HEK293 (cell line): ENCODE results near the gene CRCP.

Experiments used
- CTCF ChIA-PET: fragments of 350-600 bp; formaldehyde crosslinking; extraction: SDS; loops from one replicate; lab custom pipeline; 2021; ENCODE audit warnings: antibody characterized with exemption; lab: Yijun Ruan, JAX
- POLR2A ChIA-PET: fragments of 300-600 bp; formaldehyde crosslinking; extraction: SDS; loops from one replicate; lab custom pipeline; 2020; ENCODE audit warnings: antibody characterized with exemption, inconsistent platforms; lab: Yijun Ruan, JAX
- H3K27ac ChIP-seq: fragments of 200-500 bp; sonication (Bioruptor generic); 2 replicates; pipeline ENCODE4 v1.5.1; 2014; ENCODE audit warnings: low read depth, low read length, control low read depth, inconsistent platforms; ENCODE audit errors: extremely low read depth
- H3K36me3 ChIP-seq, 2 experiments: fragments of 200-500 bp in 1 of 2; sonication (Bioruptor generic) in 1 of 2; 1 replicate in 1 of 2; 2 replicates in 1 of 2; pipeline ENCODE4 v1.5.1; 2014 to 2017; ENCODE audit warnings: inconsistent platforms in 2 of 2, low read length in 2 of 2; ENCODE audit not compliant: control insufficient read depth in 2 of 2, insufficient read depth in 1 of 2
- H3K4me1 ChIP-seq: fragments of 200-500 bp; sonication (Bioruptor generic); 2 replicates; pipeline ENCODE4 v1.5.1; 2014; ENCODE audit warnings: mild to moderate bottlenecking, low read length, inconsistent platforms; ENCODE audit not compliant: control insufficient read depth, insufficient read depth
- H3K4me3 ChIP-seq: 2 replicates; pipeline ENCODE4 v1.5.1; 2011; ENCODE audit warnings: low read depth, mild to moderate bottlenecking, control low read depth, low read length, moderate library complexity
- H3K9me3 ChIP-seq: fragments of 200-500 bp; sonication (Bioruptor generic); 2 replicates; pipeline ENCODE4 v1.5.1; 2014; ENCODE audit warnings: low read depth, low read length, inconsistent platforms; ENCODE audit not compliant: control insufficient read depth, insufficient read depth
- BCL11A ChIP-seq: fragments of 450-650 bp; formaldehyde crosslinking; IDR thresholded peaks from 2 replicates; pipeline ENCODE4 v1.5.1; 2016; ENCODE audit warnings: low read depth, missing biosample characterization, missing genetic modification characterization
- BCL11B ChIP-seq: fragments of 450-650 bp; formaldehyde crosslinking; IDR thresholded peaks from 2 replicates; pipeline ENCODE4 v1.5.1; 2016; ENCODE audit warnings: low read depth, missing biosample characterization, missing genetic modification characterization
- EGR2 ChIP-seq: fragments of 450-650 bp; formaldehyde crosslinking; IDR thresholded peaks from 2 replicates; pipeline ENCODE4 v1.5.1; 2016; ENCODE audit warnings: low read depth, missing biosample characterization, missing genetic modification characterization
- FEZF1 ChIP-seq: fragments of 450-650 bp; formaldehyde crosslinking; IDR thresholded peaks from 2 replicates; pipeline ENCODE4 v1.5.1; 2016; ENCODE audit warnings: missing biosample characterization, missing genetic modification characterization
- GLI4 ChIP-seq: fragments of 450-650 bp; formaldehyde crosslinking; IDR thresholded peaks from 2 replicates; pipeline ENCODE4 v1.5.1; 2016; ENCODE audit warnings: missing biosample characterization, missing genetic modification characterization
- INSM2 ChIP-seq: fragments of 450-650 bp; formaldehyde crosslinking; IDR thresholded peaks from 2 replicates; pipeline ENCODE4 v1.5.1; 2016; ENCODE audit warnings: missing biosample characterization, missing genetic modification characterization
- MEIS1 ChIP-seq: sonication (generic); formaldehyde crosslinking; IDR thresholded peaks from 2 replicates; pipeline ENCODE4 v1.8.1; 2022; ENCODE audit warnings: missing genetic modification reagents, mild to moderate bottlenecking, borderline replicate concordance
- MZF1 ChIP-seq: fragments of 450-650 bp; formaldehyde crosslinking; IDR thresholded peaks from 2 replicates; pipeline ENCODE4 v1.5.1; 2017; ENCODE audit warnings: missing biosample characterization, missing genetic modification characterization, borderline replicate concordance
- OVOL3 ChIP-seq: fragments of 450-650 bp; formaldehyde crosslinking; IDR thresholded peaks from 2 replicates; pipeline ENCODE4 v1.5.1; 2016; ENCODE audit warnings: missing biosample characterization, missing genetic modification characterization
- SALL2 ChIP-seq: fragments of 450-650 bp; formaldehyde crosslinking; IDR thresholded peaks from 2 replicates; pipeline ENCODE4 v1.5.0; 2017; ENCODE audit warnings: missing biosample characterization, mild to moderate bottlenecking, missing genetic modification characterization, borderline replicate concordance
- ZBTB1 ChIP-seq: fragments of 450-650 bp; formaldehyde crosslinking; IDR thresholded peaks from 2 replicates; pipeline ENCODE4 v1.5.1; 2016; ENCODE audit warnings: missing biosample characterization, missing genetic modification characterization
- ZBTB21 ChIP-seq: fragments of 450-650 bp; formaldehyde crosslinking; IDR thresholded peaks from 2 replicates; pipeline ENCODE4 v1.5.1; 2017; ENCODE audit warnings: missing biosample characterization, missing genetic modification characterization
- ZBTB48 ChIP-seq: fragments of 450-650 bp; formaldehyde crosslinking; IDR thresholded peaks from 2 replicates; pipeline ENCODE4 v1.5.1; 2016; ENCODE audit warnings: missing biosample characterization, missing genetic modification characterization
- ZFP3 ChIP-seq: fragments of 450-650 bp; formaldehyde crosslinking; IDR thresholded peaks from 2 replicates; pipeline ENCODE4 v1.5.1; 2016; ENCODE audit warnings: low read depth, missing biosample characterization, missing genetic modification characterization
- ZNF10 ChIP-seq: fragments of 450-650 bp; formaldehyde crosslinking; IDR thresholded peaks from 2 replicates; pipeline ENCODE4 v1.5.1; 2017; ENCODE audit warnings: missing biosample characterization, missing genetic modification characterization
- ZNF132 ChIP-seq: fragments of 450-650 bp; formaldehyde crosslinking; IDR thresholded peaks from 2 replicates; pipeline ENCODE4 v1.5.1; 2017; ENCODE audit warnings: missing biosample characterization, missing genetic modification characterization, borderline replicate concordance
- ZNF169 ChIP-seq: fragments of 450-650 bp; formaldehyde crosslinking; IDR thresholded peaks from 2 replicates; pipeline ENCODE4 v1.5.1; 2016; ENCODE audit warnings: missing biosample characterization, missing genetic modification characterization
- ZNF184 ChIP-seq: fragments of 450-650 bp; IDR thresholded peaks from 2 replicates; pipeline ENCODE4 v1.5.1; 2018; ENCODE audit warnings: missing biosample characterization, mild to moderate bottlenecking, missing genetic modification characterization
- ZNF2 ChIP-seq: fragments of 450-650 bp; formaldehyde crosslinking; IDR thresholded peaks from 2 replicates; pipeline ENCODE4 v1.5.1; 2016; ENCODE audit warnings: missing biosample characterization, missing genetic modification characterization
- ZNF211 ChIP-seq: fragments of 450-650 bp; formaldehyde crosslinking; IDR thresholded peaks from 2 replicates; pipeline ENCODE4 v1.5.1; 2016; ENCODE audit warnings: low read depth, missing biosample characterization, missing genetic modification characterization
- ZNF48 ChIP-seq: fragments of 450-650 bp; formaldehyde crosslinking; IDR thresholded peaks from 2 replicates; pipeline ENCODE4 v1.5.1; 2016; ENCODE audit warnings: missing biosample characterization, missing genetic modification characterization
- ZNF521 ChIP-seq: fragments of 450-650 bp; formaldehyde crosslinking; IDR thresholded peaks from 2 replicates; pipeline ENCODE4 v1.5.1; 2017; ENCODE audit warnings: missing biosample characterization, mild to moderate bottlenecking, missing genetic modification characterization
- ZNF530 ChIP-seq: fragments of 450-650 bp; formaldehyde crosslinking; IDR thresholded peaks from 2 replicates; pipeline ENCODE4 v1.5.1; 2016; ENCODE audit warnings: low read depth, missing biosample characterization, missing genetic modification characterization
- ZNF560 ChIP-seq: fragments of 450-650 bp; formaldehyde crosslinking; IDR thresholded peaks from 2 replicates; pipeline ENCODE4 v1.5.1; 2017; ENCODE audit warnings: missing biosample characterization, missing genetic modification characterization, borderline replicate concordance
- ZNF596 ChIP-seq: fragments of 450-650 bp; IDR thresholded peaks from 2 replicates; pipeline ENCODE4 v1.5.0; 2018; ENCODE audit warnings: missing biosample characterization, mild to moderate bottlenecking, missing genetic modification characterization, moderate library complexity
- ZNF626 ChIP-seq: fragments of 450-650 bp; sonication (Bioruptor Pico); formaldehyde crosslinking; IDR thresholded peaks from 2 replicates; pipeline ENCODE4 v1.5.1; 2018; ENCODE audit warnings: missing biosample characterization, missing genetic modification characterization, inconsistent platforms
- ZNF677 ChIP-seq: fragments of 450-650 bp; IDR thresholded peaks from 2 replicates; pipeline ENCODE4 v1.5.0; 2018; ENCODE audit warnings: missing biosample characterization, mild to moderate bottlenecking, missing genetic modification characterization, moderate library complexity
- ZNF768 ChIP-seq: fragments of 450-650 bp; formaldehyde crosslinking; IDR thresholded peaks from 2 replicates; pipeline ENCODE4 v1.5.1; 2018; ENCODE audit warnings: missing biosample characterization, mild to moderate bottlenecking, missing genetic modification characterization
- ZNF785 ChIP-seq: fragments of 450-650 bp; formaldehyde crosslinking; IDR thresholded peaks from 2 replicates; pipeline ENCODE4 v1.5.1; 2016; ENCODE audit warnings: missing biosample characterization, missing genetic modification characterization
- TF ChIP-seq, protein P1 (sequence below): fragments of 450-650 bp; formaldehyde crosslinking; IDR thresholded peaks from 2 replicates; pipeline ENCODE4 v1.5.1; 2017; ENCODE audit warnings: missing biosample characterization, missing genetic modification characterization
- TF ChIP-seq, protein P2 (sequence below): fragments of 450-650 bp; formaldehyde crosslinking; IDR thresholded peaks from 2 replicates; pipeline ENCODE4 v1.5.1; 2016; ENCODE audit warnings: missing biosample characterization, missing genetic modification characterization

CRCP gene

DNA sequence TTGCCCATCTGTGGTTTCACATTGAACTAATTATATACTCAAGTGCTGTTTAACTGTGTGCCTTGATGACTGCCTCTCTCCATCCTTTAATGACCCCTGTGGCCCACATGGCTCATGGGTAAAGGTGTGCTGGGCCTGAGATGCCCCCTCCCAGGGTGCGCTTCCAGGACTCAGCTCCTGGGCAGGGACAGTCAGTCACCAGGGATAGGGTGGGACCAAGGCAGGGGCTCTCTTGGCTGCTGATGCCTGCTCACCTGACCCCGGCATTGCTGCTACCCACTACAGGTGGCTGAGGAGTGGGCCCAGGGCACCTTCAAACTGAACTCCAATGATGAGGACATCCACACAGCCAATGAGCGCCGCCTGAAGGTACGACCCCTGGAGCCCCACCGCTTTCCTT is 32.6 kb upstream of the CRCP start:
- Histone ChIP-seq H3K4me1 (no peaks in the 10 kb centered on the region), H3K9me3 (no peaks in the 10 kb centered on the region), H3K4me3 (no peak overlapping the region), H3K36me3 (no peaks in the 10 kb centered on the region; a peak in 1 of 3 replicates), H3K27ac (no peak overlapping the region)
- ChIA-PET POLR2A (no interaction called here), CTCF (interaction anchor here (0.5 kb wide), 1 partner anchor 12 kb away, joined by 3 read pairs; no protein-coding TSS in a partner anchor)
- TF ChIP-seq ZFP3 (tag by site-specific recombination): no peak
- no peak for TF ChIP-seq ZBTB48
- TF ChIP-seq BCL11A: no peak
- TF ChIP-seq INSM2 (tag by site-specific recombination): no peak
- TF ChIP-seq ZNF48 (tag by site-specific recombination): no peak
- no peak for TF ChIP-seq ZNF521 (tag by site-specific recombination)
- no peak for TF ChIP-seq MZF1 (tag by site-specific recombination)
- no peak for TF ChIP-seq ZNF785 (tag by site-specific recombination)
- TF ChIP-seq EGR2 (tag by site-specific recombination): no peak
- no peak for TF ChIP-seq ZNF10 (tag by site-specific recombination)
- TF ChIP-seq, protein P1, sequence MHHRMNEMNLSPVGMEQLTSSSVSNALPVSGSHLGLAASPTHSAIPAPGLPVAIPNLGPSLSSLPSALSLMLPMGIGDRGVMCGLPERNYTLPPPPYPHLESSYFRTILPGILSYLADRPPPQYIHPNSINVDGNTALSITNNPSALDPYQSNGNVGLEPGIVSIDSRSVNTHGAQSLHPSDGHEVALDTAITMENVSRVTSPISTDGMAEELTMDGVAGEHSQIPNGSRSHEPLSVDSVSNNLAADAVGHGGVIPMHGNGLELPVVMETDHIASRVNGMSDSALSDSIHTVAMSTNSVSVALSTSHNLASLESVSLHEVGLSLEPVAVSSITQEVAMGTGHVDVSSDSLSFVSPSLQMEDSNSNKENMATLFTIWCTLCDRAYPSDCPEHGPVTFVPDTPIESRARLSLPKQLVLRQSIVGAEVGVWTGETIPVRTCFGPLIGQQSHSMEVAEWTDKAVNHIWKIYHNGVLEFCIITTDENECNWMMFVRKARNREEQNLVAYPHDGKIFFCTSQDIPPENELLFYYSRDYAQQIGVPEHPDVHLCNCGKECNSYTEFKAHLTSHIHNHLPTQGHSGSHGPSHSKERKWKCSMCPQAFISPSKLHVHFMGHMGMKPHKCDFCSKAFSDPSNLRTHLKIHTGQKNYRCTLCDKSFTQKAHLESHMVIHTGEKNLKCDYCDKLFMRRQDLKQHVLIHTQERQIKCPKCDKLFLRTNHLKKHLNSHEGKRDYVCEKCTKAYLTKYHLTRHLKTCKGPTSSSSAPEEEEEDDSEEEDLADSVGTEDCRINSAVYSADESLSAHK (tag by site-specific recombination): no peak
- no peak for TF ChIP-seq ZNF2 (tag by site-specific recombination)
- TF ChIP-seq OVOL3 (tag by site-specific recombination): no peak
- no peak for TF ChIP-seq ZBTB21 (tag by site-specific recombination)

- ChIA-PET POLR2A (interaction anchor here (0.5 kb wide), 1 partner anchor 510 kb away, joined by 5 read pairs; no protein-coding TSS in a partner anchor), CTCF (no interaction called here)
- Histone ChIP-seq H3K36me3 (no peaks in the 10 kb centered on the region; a peak in 1 of 3 replicates), H3K27ac (no peak overlapping the region), H3K4me1 (no peaks in the 10 kb centered on the region), H3K9me3 (no peaks in the 10 kb centered on the region), H3K4me3 (no peak overlapping the region)
- TF ChIP-seq GLI4 (tag by site-specific recombination): no peak
- TF ChIP-seq, protein P2, sequence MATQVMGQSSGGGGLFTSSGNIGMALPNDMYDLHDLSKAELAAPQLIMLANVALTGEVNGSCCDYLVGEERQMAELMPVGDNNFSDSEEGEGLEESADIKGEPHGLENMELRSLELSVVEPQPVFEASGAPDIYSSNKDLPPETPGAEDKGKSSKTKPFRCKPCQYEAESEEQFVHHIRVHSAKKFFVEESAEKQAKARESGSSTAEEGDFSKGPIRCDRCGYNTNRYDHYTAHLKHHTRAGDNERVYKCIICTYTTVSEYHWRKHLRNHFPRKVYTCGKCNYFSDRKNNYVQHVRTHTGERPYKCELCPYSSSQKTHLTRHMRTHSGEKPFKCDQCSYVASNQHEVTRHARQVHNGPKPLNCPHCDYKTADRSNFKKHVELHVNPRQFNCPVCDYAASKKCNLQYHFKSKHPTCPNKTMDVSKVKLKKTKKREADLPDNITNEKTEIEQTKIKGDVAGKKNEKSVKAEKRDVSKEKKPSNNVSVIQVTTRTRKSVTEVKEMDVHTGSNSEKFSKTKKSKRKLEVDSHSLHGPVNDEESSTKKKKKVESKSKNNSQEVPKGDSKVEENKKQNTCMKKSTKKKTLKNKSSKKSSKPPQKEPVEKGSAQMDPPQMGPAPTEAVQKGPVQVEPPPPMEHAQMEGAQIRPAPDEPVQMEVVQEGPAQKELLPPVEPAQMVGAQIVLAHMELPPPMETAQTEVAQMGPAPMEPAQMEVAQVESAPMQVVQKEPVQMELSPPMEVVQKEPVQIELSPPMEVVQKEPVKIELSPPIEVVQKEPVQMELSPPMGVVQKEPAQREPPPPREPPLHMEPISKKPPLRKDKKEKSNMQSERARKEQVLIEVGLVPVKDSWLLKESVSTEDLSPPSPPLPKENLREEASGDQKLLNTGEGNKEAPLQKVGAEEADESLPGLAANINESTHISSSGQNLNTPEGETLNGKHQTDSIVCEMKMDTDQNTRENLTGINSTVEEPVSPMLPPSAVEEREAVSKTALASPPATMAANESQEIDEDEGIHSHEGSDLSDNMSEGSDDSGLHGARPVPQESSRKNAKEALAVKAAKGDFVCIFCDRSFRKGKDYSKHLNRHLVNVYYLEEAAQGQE (tag by site-specific recombination): no peak
- TF ChIP-seq SALL2 (tag by site-specific recombination): no peak
- no peak for TF ChIP-seq ZNF626 (tag by site-specific recombination)
- TF ChIP-seq ZBTB1 (tag by site-specific recombination): no peak
- no peak for TF ChIP-seq MEIS1 (CRISPR knock-in tag)
- TF ChIP-seq ZNF596 (tag by site-specific recombination): no peak
- TF ChIP-seq ZNF169 (tag by site-specific recombination): no peak
- no peak for TF ChIP-seq ZNF132 (tag by site-specific recombination)
- no peak for TF ChIP-seq ZNF768 (tag by site-specific recombination)
- no peak for TF ChIP-seq ZNF184 (tag by site-specific recombination)
- no peak for TF ChIP-seq ZNF677 (tag by site-specific recombination)
- no peak for TF ChIP-seq ZNF211 (tag by site-specific recombination)
- no peak for TF ChIP-seq BCL11B (tag by site-specific recombination)
- no peak for TF ChIP-seq ZNF785 (tag by site-specific recombination)
- TF ChIP-seq ZNF530: no peak
- TF ChIP-seq FEZF1 (tag by site-specific recombination): no peak
- no peak for TF ChIP-seq ZNF560
Observed at GRCh38 chr7:66082886-66083415, 31.7 kb upstream of the CRCP start.
